ENCODE results near the gene ATXN7L1.

- TF ChIP-seq POLR2AphosphoS5 (IDR thresholded peaks at IDR 0.05) (no peak), CTCF (IDR thresholded peaks at IDR 0.05) (no peak)
Measured at GRCh38 chr7:105744258-105744657, 132.1 kb downstream of the ATXN7L1 start.

All from prostate gland (tissue), 2 donors.